H4 (cell line): ENCODE measurements around the gene CHORDC1. TPM values are rescaled to one million over a fixed set of nuclear protein-coding genes. Genes with fewer than 3 reads are reported as not detected.
"Not testable (repeated sequence)": the region's sequence is repeated elsewhere in the genome, so short reads cannot be mapped to it uniquely, and the experiment has no call there.

Experiments
- DNase-seq: peaks from one replicate; pipeline ENCODE4 v3.0.0-alpha.2; 2015; ENCODE audit warnings: low spot score
- total RNA-seq: library from RNA; depleted of rRNA; stranded (reverse); fragments of >200 nt; shearing (Covaris generic); gene quantifications from 2 replicates; pipeline ENCODE4 v1.2.3, GENCODE V29; 2014; rRNA removed

Gene CHORDC1
- total RNA-seq, 1 experiment from 2014 or later = 58.4 TPM

DNA sequence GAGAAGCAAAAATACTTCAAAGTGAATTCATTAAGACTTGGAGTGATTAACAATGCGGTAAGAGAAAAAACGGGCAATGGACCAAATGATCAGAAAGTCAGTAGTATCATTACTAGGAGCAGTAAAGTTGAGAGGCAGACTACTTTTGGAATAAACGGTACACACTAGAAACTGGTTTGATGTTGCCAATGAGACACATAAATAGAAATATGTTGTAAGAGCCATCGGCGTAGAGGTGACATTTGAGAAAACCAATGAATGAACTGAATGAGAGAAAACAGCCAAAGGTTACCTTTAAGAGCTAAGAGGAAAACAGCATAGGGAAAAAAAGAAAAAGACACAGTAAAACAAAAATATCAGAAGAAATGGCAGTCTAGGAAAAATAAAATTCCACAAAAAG lies 6.2 kb downstream of the CHORDC1 start:
- DNase-seq = no peak

DNA sequence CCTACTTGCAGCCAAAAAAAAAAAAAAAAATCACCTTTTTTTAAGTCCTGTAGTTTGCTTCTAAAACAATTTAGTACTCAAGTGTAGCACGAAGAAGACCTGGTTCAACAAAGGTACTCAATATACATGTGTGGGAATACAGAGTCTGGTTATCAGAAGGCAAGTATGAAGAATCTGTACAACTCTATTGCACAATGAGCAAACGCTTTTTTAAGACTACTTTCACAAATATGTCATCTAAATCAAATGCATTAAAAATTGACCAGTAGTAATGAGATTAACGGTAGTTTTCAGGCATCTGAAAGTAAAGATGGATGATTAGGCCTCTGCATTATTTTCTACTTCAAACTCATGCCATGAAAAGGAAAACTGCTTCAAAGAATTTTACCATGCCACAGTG lies 9.5 kb downstream of the CHORDC1 start:
- DNase-seq = no peak

DNA sequence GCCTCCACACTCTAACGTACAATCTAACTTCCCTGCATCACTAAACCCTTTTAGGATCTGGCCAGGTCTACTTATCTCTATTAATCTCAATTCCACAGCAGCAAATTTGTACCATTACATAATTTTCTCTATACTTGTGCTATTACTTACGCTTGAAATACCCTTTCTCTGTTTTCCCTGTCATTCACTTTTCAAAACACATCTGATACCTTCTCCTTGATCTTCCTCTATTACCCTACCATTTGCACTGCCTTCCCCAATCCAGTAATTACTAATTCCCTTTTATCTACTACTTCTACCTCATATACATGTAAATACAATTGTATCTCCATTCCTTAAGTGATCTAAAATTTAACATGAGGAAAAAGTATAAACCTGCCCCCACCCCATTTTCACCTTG lies 14.0 kb downstream of the CHORDC1 start:
- DNase-seq = no peak

DNA sequence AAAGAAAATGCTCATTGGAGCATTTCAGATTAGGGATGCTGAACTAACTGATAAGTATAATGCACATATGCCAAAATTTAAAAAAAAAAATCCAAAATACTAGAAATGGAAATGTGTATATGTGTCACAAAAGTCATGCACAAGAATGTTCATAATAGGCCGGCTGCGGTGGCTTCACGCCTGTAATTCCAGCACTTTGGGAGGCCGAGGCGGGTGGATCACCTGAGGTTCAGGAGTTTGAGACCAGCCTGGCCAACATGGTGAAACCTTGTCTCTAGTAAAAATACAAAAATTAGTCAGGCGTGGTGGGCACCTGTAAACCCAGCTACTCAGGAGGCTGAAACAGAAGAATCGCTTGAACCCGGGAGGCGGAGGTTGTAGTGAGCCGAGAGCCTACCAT lies 14.9 kb downstream of the CHORDC1 start:
- not testable (repeated sequence) for DNase-seq

DNA sequence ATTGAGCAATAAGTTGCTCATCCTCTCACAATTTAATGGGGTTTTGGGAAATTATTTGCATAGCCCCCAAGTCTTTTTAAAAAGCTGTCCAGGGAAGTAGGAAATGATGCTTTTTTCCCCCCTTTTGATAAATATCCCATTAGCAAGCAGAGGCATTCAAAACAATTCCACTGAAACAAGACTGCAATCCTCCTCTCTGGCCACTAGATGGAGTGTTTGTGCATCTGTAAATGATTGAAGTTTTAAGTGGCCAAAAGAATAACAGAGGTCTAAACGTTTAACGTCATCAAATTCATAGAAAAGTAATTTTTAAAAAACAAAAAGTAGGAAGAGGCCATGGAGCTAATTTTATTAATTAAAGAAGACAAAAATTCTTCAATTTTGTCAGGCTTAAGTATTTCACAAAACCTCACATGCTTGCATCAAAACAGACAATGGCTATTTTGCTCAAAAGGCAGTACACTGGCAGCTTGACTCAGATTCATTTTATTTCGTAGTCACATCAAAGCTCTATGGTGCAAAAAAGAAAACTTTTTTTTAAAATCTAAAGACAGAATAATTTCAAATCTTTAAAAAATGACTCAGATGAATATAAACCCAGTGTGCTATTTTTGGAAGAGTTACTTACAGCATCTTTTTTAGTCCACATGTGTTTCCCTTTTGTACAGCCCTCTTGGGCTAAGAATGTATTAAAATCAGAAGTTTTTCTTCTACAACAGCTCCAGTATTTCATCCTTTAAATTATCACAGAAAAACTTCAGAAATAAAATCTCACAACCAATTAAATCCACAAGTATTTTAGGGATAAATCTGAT lies 17.8 kb downstream of the CHORDC1 start:
- peak; percentile 45 for DNase-seq

DNA sequence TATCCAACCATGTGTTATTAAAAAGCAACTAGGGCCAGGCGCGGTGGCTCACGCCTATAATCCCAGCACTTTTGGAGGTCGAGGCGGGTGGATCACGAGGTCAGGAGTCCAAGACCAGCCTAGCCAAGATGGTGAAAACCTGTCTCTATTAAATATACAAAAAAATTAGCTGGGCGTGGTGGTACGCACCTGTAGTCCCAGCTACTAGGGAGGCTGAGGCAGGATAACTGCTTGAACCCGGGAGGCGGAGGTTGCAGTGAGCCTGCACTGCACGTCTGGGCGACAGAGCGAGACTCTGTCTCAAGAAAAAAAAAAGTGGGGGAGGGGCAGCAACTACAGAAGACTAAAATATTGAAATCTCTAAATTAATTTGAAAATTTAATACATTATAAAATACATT lies 18.4 kb downstream of the CHORDC1 start:
- no peak for DNase-seq

DNA sequence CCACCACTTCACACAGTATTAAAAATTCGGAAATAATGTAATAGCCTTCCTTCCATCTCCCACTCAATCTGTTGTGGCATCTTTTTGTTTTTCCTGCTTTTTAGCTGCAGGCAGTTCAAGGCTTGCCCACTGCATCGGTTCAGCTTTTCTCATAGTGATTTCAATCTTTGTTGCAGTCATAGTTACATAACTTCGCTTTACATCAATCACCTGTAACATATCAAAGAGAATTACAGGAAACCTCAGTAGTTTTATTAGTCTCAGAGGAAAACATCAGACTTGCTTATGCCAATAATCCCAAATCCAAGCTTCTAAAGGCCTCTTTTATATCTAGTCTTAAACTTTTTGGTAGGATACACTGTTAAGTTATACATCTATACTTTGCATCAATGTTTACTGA lies 20.5 kb downstream of the CHORDC1 start:
- DNase-seq = no peak

DNA sequence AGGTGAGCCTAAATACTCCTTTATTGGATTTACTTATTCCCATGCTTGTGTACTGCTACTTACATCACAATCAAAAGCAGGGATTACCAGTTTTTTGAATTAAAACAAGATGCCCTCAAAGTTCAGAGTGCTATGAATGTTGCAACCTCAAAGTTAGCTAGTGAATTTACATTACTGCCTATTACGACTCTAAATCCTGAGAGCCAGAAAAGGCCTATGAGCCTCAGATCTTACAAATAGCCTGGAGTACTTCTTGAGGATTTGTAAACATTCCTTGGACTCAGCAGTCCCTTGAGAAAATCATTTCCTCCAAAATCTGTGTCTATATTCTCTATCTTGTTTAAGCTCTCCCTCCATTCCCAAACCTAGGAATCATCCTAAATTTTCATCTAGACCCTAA lies 25.5 kb downstream of the CHORDC1 start:
- DNase-seq = no peak

DNA sequence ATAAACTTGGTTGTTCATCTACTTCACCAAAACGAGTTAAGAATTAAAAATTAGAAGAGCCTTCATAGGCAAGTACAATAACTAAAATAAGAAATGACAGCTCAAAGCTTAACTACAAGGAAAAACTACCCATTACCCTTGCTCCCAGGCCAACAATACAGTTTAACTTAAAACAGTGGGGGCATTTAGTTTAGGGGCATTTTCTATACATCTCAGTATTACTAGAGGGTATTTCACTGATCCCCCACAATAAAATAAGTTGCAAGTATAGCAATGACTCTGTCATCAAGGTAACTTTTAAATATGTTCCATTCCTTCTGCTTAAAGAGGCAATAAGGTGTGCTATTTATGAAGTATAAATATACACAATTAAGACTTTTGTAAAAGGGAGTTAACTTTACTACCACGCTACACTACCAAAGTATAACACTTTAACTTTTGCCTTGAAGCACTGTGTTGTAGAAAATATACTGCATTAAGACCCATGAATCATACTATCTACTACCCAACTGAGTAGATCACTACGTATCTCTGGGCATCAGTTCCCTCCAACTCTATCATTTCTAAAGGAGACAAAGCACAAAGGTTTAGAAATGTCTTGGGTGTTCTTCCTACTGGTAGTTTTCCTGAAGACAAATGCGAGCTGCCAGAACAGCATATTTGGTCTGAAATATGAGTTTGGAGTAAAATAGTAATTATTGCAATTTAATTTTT lies 29.8 kb downstream of the CHORDC1 start:
- no peak for DNase-seq

DNA sequence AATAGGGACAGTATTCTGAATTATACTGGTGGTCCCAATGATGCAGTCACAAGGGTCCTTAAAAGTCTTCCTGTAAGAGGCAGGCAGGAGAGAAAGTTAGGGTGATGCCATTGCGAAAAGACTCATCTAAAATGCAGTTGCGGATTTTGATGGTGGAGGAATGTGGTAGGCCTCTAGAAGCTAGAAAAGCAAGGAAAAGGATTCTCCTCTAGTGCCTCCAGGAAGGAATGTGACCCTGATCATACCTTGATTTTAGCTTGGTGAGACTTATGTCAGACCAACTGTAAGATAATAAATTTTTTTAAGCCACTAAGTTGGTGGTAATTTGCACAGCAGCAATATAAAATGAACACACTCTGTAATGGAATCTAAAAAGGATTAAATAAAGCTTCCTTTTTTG lies 33.8 kb downstream of the CHORDC1 start:
- DNase-seq = no peak

DNA sequence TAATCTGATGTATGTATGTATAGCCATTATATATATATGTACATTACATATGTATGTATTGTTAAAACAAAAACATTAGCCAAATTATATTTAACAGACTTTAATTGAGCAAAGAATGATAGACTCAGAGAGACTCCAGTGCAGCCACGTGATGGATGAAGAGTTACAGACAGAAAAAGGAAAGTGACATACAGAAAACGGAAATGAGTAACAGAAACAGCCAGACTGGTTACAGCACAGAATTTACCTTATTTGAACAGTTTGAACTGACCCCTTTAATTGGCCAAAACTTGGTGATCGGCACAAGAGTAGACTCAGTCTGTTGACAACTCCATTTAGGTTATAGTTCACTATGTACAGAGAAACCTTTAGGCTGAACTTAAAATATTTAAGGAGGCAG lies 35.0 kb downstream of the CHORDC1 start:
- DNase-seq = no peak

DNA sequence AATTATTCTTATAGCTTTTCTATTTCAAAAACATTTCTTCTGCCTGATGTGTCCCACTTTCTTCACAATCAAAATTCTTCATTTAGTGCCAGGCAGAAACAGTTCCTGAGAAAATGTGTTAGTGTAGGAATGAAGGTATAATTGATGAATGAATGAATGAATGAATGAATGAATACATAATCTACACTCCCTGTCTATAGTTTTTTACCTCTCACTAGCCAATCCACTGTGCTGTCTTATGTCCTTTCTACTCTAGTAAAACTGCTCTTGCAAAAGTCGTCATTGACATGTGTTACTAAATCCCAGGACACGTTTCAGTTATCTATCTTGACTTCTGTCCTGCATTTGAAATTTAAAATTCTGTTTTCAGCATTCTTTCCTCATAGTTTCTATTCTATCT lies 42.9 kb downstream of the CHORDC1 start:
- DNase-seq = no peak

DNA sequence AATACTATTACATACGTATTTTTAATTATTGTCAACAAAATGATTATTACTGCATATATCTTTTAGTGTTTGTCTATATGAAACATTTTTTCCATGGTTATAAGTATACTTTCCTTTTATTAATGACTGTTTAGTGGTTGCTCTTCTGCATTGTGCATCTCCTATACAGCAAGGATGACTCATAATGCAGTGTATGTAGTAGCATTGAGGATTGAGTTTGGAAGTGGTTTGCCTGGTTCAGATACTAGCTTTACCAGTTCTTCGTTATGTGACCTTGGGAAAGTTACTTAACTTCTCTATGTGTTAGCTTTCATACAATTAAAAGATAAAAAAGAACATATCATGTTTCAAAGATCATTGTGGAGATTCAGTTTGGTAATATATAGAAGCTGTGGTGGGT lies 44.1 kb downstream of the CHORDC1 start:
- no peak for DNase-seq

DNA sequence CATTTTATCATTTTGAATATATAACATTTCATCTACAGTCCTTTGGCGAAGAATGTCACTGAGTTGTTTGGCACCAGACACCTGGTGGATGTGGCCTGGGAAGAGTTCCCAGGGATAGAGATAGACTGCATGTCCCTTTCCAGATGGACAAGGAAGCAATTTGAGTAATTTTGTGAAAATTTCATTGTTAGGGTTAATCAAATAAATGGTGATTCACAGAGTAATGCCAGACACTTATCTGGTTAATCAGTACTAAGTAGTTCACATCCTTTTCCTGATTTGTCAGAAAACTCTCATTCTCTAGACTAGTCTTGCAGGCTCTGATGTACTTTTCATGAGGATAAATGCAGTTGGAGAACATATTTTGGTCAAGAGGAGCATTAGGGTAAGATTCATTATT lies 46.8 kb downstream of the CHORDC1 start:
- no peak for DNase-seq

DNA sequence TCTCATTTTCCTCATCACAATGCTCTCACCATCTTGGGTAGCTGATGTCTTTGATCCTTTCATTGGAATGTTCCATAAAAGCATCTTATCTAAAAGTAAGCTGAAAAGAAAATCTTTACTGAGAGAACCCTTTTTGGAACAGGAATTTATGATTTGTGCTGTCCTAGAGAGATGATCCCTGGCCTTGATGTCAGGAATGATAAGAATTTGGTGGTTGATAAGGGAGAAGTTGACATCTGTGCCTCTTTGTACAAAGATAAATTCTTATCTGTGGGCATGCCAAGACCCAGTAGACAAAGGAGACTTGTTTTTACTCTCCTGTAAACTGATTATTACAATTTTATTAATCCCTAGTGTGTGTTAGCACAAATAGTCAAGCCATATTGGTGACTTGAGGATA lies 51.5 kb downstream of the CHORDC1 start:
- DNase-seq = no peak

DNA sequence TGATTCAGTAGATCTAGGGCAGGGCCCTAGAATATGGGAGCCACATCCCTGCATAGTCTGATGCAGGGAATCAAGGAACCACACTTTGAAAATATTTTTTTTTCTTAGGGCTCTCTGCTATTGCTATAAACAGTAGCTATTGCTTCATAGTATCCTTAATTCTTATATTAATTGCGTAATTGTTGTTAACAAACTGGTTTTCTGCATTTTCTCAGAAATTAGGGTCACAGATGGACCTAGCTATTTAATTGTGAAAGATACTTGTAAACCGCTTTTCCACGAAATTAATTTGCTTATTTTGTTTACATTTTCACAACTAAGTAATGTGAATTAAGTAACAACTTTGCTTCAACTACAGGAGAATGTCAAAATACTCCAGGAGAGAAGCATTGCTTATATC lies 54.3 kb downstream of the CHORDC1 start:
- DNase-seq = no peak

DNA sequence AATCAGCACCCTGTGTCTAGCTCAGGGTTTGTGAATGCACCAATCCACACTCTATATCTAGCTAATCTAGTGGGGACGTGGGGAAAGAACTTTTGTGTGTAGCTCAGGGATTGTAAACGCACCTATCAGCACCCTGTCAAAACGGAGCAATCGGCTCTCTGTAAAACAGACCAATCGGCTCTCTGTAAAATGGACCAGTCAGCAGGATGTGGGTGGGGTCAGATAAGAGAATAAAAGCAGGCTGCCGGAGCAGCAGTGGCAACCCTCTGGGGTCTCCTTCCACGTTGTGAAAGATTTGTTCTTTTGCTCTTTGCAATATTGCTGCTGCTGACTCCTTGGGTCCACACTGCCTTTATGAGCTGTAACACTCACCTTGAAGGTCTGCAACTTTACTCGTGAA lies 55.1 kb downstream of the CHORDC1 start:
- DNase-seq = not testable (repeated sequence)

DNA sequence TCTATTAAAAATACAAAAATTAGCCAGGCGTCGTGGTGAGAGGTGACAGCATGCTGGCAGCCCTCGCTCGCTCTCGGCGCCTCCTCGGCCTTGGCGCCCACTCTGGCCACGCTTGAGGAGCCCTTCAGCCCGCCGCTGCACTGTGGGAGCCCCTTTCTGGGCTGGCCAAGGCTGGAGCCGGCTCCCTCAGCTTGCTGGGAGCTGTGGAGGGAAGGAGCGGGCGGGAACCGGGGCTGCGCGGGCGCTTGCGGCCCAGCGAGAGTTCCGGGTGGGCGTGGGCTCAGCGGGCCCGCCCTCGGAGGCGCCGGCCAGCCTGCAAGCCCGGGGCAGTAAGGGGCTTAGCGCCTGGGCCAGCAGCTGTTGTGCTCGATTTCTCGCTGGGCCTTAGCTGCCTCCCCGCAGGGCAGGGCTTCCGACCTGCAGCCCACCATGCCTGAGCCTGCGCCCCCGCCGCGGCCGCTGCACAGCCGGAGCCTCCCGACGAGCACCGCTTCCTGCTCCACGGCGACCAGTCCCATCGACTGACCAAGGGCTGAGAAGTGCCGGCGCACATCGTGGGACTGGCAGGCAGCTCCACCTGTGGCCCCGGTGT lies 55.8 kb downstream of the CHORDC1 start:
- not testable (repeated sequence) for DNase-seq

Other genes starting within 250 kb of the CHORDC1 start
- not detected in 2 replicates for gene TRIM49C, start 191.9 kb downstream of the CHORDC1 start, total RNA-seq
- not detected in 2 replicates for gene UBTFL1, start 137.1 kb downstream of the CHORDC1 start, total RNA-seq
- gene NAALAD2, start 88.4 kb downstream of the CHORDC1 start, total RNA-seq = 0.29 and 2.8 TPM in 2 replicates